Neural progenitor cell (in vitro differentiated cells): ENCODE measurements around the gene CLDN12. TPM values are rescaled to one million over a fixed set of nuclear protein-coding genes. Genes with fewer than 3 reads are reported as not detected.
A peak's percentile ranks its signal among the peaks of the same experiment; 100 is the strongest.

Experiments
- DNase-seq: peaks from one replicate; pipeline ENCODE4 v3.0.0-alpha.2; 2016; ENCODE audit warnings: low spot score
- H2AFZ ChIP-seq: fragments of 200-600 bp; sonication (generic); replicated peaks from 2 replicates; pipeline ENCODE4 v1.6.1; 2016; ENCODE audit warnings: antibody characterized with exemption
- H3F3A ChIP-seq: fragments of 200-600 bp; sonication (generic); 2 replicates; pipeline ENCODE4 v1.6.1; 2016; ENCODE audit warnings: antibody characterized with exemption, low read depth
- H3K27ac ChIP-seq: fragments of 200-600 bp; sonication (generic); 2 replicates; pipeline ENCODE4 v1.5.1; 2016; ENCODE audit warnings: mild to moderate bottlenecking
- H3K27me3 ChIP-seq: fragments of 200-600 bp; sonication (generic); 2 replicates; pipeline ENCODE4 v1.6.1; 2016; ENCODE audit warnings: mild to moderate bottlenecking, moderate library complexity
- H3K36me3 ChIP-seq: fragments of 200-600 bp; sonication (generic); 2 replicates; pipeline ENCODE4 v1.5.1; 2016
- H3K4me1 ChIP-seq: fragments of 200-600 bp; sonication (generic); 2 replicates; pipeline ENCODE4 v1.6.1; 2016; ENCODE audit warnings: mixed run types
- H3K4me2 ChIP-seq: fragments of 200-600 bp; sonication (generic); 2 replicates; pipeline ENCODE4 v1.6.1; 2016
- H3K4me3 ChIP-seq: fragments of 200-600 bp; sonication (generic); 2 replicates; pipeline ENCODE4 v1.5.1; 2016
- H3K79me2 ChIP-seq: fragments of 200-600 bp; sonication (generic); 2 replicates; pipeline ENCODE4 v1.6.1; 2016; ENCODE audit warnings: low read depth
- H3K9ac ChIP-seq: fragments of 200-600 bp; sonication (generic); 2 replicates; pipeline ENCODE4 v1.6.1; 2016
- H3K9me3 ChIP-seq: fragments of 200-600 bp; sonication (generic); 2 replicates; pipeline ENCODE4 v1.5.1; 2016; ENCODE audit warnings: low read depth
- H4K20me1 ChIP-seq: fragments of 200-600 bp; sonication (generic); 2 replicates; pipeline ENCODE4 v1.6.1; 2016; ENCODE audit warnings: low read depth
- H3K27ac Mint-ChIP-seq: 3 replicates; pipeline ENCODE4 v1.8.0; 2021; ENCODE audit warnings: mixed read lengths
- H3K27me3 Mint-ChIP-seq: 2 replicates; pipeline ENCODE4 v1.8.0; 2022; ENCODE audit warnings: low read depth, mild to moderate bottlenecking, inconsistent platforms, moderate library complexity, mixed read lengths; ENCODE audit not compliant: insufficient read depth
- H3K36me3 Mint-ChIP-seq: 3 replicates; pipeline ENCODE4 v1.8.0; 2021; ENCODE audit warnings: mixed read lengths
- H3K4me1 Mint-ChIP-seq: 3 replicates; pipeline ENCODE4 v1.8.0; 2021; ENCODE audit warnings: mixed read lengths
- H3K4me3 Mint-ChIP-seq: 3 replicates; pipeline ENCODE4 v1.8.0; 2021; ENCODE audit warnings: mild to moderate bottlenecking, moderate library complexity, mixed read lengths
- H3K9me3 Mint-ChIP-seq: 3 replicates; pipeline ENCODE4 v1.8.0; 2020; ENCODE audit warnings: mixed read lengths
- CTCF ChIP-seq: fragments of 200-600 bp; sonication (generic); IDR thresholded peaks from 2 replicates; pipeline ENCODE4 v1.5.1; 2017; ENCODE audit warnings: antibody characterized with exemption, mild to moderate bottlenecking
- EZH2 ChIP-seq: fragments of 200-600 bp; sonication (generic); IDR thresholded peaks from 2 replicates; pipeline ENCODE4 v1.6.1; 2017; ENCODE audit warnings: antibody characterized with exemption, mild to moderate bottlenecking, moderate library complexity
- EZH2phosphoT487 ChIP-seq: fragments of 200-600 bp; sonication (generic); IDR thresholded peaks from 2 replicates; pipeline ENCODE4 v1.6.1; 2017; ENCODE audit warnings: antibody characterized with exemption
- total RNA-seq: library from RNA; depleted of rRNA; stranded (reverse); fragments of >200 nt; gene quantifications from 2 replicates; pipeline ENCODE4 v1.2.3, GENCODE V29; 2015; ENCODE audit warnings: low replicate concordance

CLDN12 gene
- total RNA-seq, 1 donor from 2014 or later = 87.3 TPM

- no peak overlapping the region for H3K9ac ChIP-seq
- H3K27ac Mint-ChIP-seq = no peak overlapping the region
Observed at GRCh38 chr7:90402785-90403173, 482 bp upstream of the CLDN12 start.

GRCh38 chr7:90404777-90405176 lies 1.5 kb downstream of the CLDN12 start:
- Histone ChIP-seq H3K4me2 (peak overlapping the region; percentile 81), H3K9ac (no peak overlapping the region), H3F3A (peaks cover 8% of the 10 kb centered on the region), H3K27me3 (peaks cover 27% of the 10 kb centered on the region), H3K79me2 (peaks cover 38% of the 10 kb centered on the region), H2AFZ (no peak overlapping the region), H4K20me1 (peaks cover 6% of the 10 kb centered on the region), H3K36me3 (peaks cover 6% of the 10 kb centered on the region), H3K9me3 (no peaks in the 10 kb centered on the region), H3K4me3 (peak overlapping the region; percentile 72), H3K27ac (no peak overlapping the region), H3K4me1 (peaks cover 5% of the 10 kb centered on the region)
- TF ChIP-seq CTCF (no peak), EZH2 (no peak), EZH2phosphoT487 (no peak)
- no peak for DNase-seq
- peaks cover 2% of the 10 kb centered on the region for H3K27me3 Mint-ChIP-seq
- peak overlapping the region; percentile 97 for H3K4me3 Mint-ChIP-seq
- H3K9me3 Mint-ChIP-seq = no peaks in the 10 kb centered on the region
- peaks cover 9% of the 10 kb centered on the region for H3K4me1 Mint-ChIP-seq
- H3K27ac Mint-ChIP-seq = no peak overlapping the region
- peaks cover 11% of the 10 kb centered on the region for H3K36me3 Mint-ChIP-seq

More at GRCh38 chr7:90402785-90403173, 482 bp upstream of the CLDN12 start:
- Histone ChIP-seq H3K79me2 (peaks cover 33% of the 10 kb centered on the region), H3K9me3 (no peaks in the 10 kb centered on the region), H3F3A (peaks cover 8% of the 10 kb centered on the region), H3K4me1 (peaks cover 5% of the 10 kb centered on the region), H3K4me3 (peak overlapping the region; percentile 72), H3K27ac (no peak overlapping the region), H3K36me3 (peaks cover 6% of the 10 kb centered on the region), H3K27me3 (peaks cover 30% of the 10 kb centered on the region), H3K4me2 (peak overlapping the region; percentile 81), H4K20me1 (no peaks in the 10 kb centered on the region), H2AFZ (peak overlapping the region; percentile 98)
- Mint-ChIP-seq H3K27me3 (peaks cover 2% of the 10 kb centered on the region), H3K4me3 (peak overlapping the region; percentile 97), H3K36me3 (peaks cover 7% of the 10 kb centered on the region), H3K9me3 (peaks cover 2% of the 10 kb centered on the region), H3K4me1 (peaks cover 9% of the 10 kb centered on the region)
- DNase-seq = no peak
- TF ChIP-seq EZH2phosphoT487 (no peak), EZH2 (peak; percentile 24), CTCF (no peak)

GRCh38 chr7:90407484-90407821 lies 4.2 kb downstream of the CLDN12 start:
- H3K4me2 ChIP-seq = no peak overlapping the region
- H3K27me3 Mint-ChIP-seq = no peaks in the 10 kb centered on the region
- H3K4me1 ChIP-seq = peaks cover 5% of the 10 kb centered on the region
- peaks cover 6% of the 10 kb centered on the region for H3K36me3 ChIP-seq
- peaks cover 15% of the 10 kb centered on the region for H3K36me3 Mint-ChIP-seq
- H3K9me3 Mint-ChIP-seq = no peaks in the 10 kb centered on the region
- peaks cover 18% of the 10 kb centered on the region for H4K20me1 ChIP-seq
- no peak overlapping the region for H3K27ac ChIP-seq
- peaks cover 9% of the 10 kb centered on the region for H3K4me1 Mint-ChIP-seq
- H3K79me2 ChIP-seq = peaks cover 48% of the 10 kb centered on the region
- H2AFZ ChIP-seq = no peak overlapping the region
- no peak overlapping the region for H3K27ac Mint-ChIP-seq
- H3K4me3 Mint-ChIP-seq = no peak overlapping the region
- TF ChIP-seq EZH2 (no peak), EZH2phosphoT487 (no peak), CTCF (no peak)
- no peaks in the 10 kb centered on the region for H3K9me3 ChIP-seq
- no peak overlapping the region for H3K4me3 ChIP-seq
- H3K9ac ChIP-seq = no peak overlapping the region
- H3K27me3 ChIP-seq = peaks cover under 1% of the 10 kb centered on the region
- H3F3A ChIP-seq = peaks cover 8% of the 10 kb centered on the region
- no peak for DNase-seq
